Lung (tissue), 12 donors: ENCODE measurements around the gene ATP2B3. TPM values are rescaled to one million over a fixed set of nuclear protein-coding genes. Genes with fewer than 3 reads are reported as not detected.
A peak's percentile ranks its signal among the peaks of the same experiment; 100 is the strongest.

Source experiments
- ATAC-seq: fragments of 200-7000 bp; cut with Tn5 transposase; one replicate; pipeline ENCODE4 v1.9.1; 2020; ENCODE audit warnings: moderate number of reproducible peaks; ENCODE audit not compliant: insufficient read depth, low FRiP score
- DNase-seq, 3 donors: peaks; one replicate each; pipeline ENCODE4 v3.0.0-alpha.2; 2013 to 2017
- H3K27ac ChIP-seq, 2 donors: one replicate each; pipeline ENCODE4 v1.5.1; 2013; ENCODE audit warnings: mild to moderate bottlenecking in 2 of 2, moderate library complexity in 2 of 2, control low read depth in 1 of 2, inconsistent platforms in 1 of 2, low read depth in 1 of 2, low read length in 1 of 2
- H3K27me3 ChIP-seq, 3 donors: one replicate each; pipeline ENCODE4 v1.5.1; 2013; ENCODE audit warnings: low read length in 2 of 3; ENCODE audit not compliant: control insufficient read depth in 3 of 3, insufficient read depth in 3 of 3
- H3K36me3 ChIP-seq, 4 donors: one replicate each; pipeline ENCODE4 v1.5.1; 2013; ENCODE audit warnings: low read length in 4 of 4, mild to moderate bottlenecking in 1 of 4, moderate library complexity in 1 of 4; ENCODE audit not compliant: control insufficient read depth in 4 of 4, insufficient read depth in 4 of 4
- H3K4me1 ChIP-seq, 5 donors: one replicate each; pipeline ENCODE4 v1.5.1; 2013; ENCODE audit warnings: low read length in 5 of 5, mild to moderate bottlenecking in 2 of 5, moderate library complexity in 1 of 5; ENCODE audit not compliant: control insufficient read depth in 5 of 5, insufficient read depth in 5 of 5
- H3K4me3 ChIP-seq: one replicate; pipeline ENCODE4 v1.5.1; 2013; ENCODE audit warnings: mild to moderate bottlenecking, control low read depth, moderate library complexity
- H3K9ac ChIP-seq, 2 donors: one replicate each; pipeline ENCODE4 v1.5.1; 2013; ENCODE audit warnings: low read length in 2 of 2, control low read depth in 1 of 2; ENCODE audit not compliant: insufficient read depth in 1 of 2
- H3K9me3 ChIP-seq, 4 donors: one replicate each; pipeline ENCODE4 v1.5.1; 2013; ENCODE audit warnings: low read length in 3 of 4, mild to moderate bottlenecking in 1 of 4, moderate library complexity in 1 of 4; ENCODE audit not compliant: control insufficient read depth in 4 of 4, insufficient read depth in 3 of 4
- WGBS, 2 donors: extraction: QIAGEN DNeasy Blood & Tissue Kit; methylation state at CpG; one replicate each; pipeline ENCODE4 v1.1.7; 2013; 5-methylcytosine and 5-hydroxymethylcytosine counted together
- polyA plus RNA-seq, 2 donors: library from polyadenylated mRNA; stranded (reverse); fragments of 200-250 nt; gene quantifications; one replicate each; pipeline ENCODE4 v1.2.1, GENCODE V29; 2013
- total RNA-seq, 2 donors: library from RNA; depleted of rRNA in 1 of 2; stranded (reverse); fragments of >200 nt in 1 of 2; gene quantifications; one replicate each; pipeline ENCODE4 v1.2.1, GENCODE V29; 2014 to 2021
- TF ChIP-seq, protein P1 (sequence below): IDR thresholded peaks from 2 replicates; pipeline ENCODE4 v1.5.1; 2012; ENCODE audit warnings: mild to moderate bottlenecking; ENCODE audit errors: control extremely low read depth, extremely low read depth
- donor health status: control.
- donor health status: control.
- donor health status: Bipolar disorder and iron deficiency.
- donor health status: healthy.
- donor health status: DM: yes; HTN: yes; CAD: no.

The ATP2B3 gene
- total and polyA plus RNA-seq, 4 donors = 0.21 to 0.54 TPM; not detected in 2

DNA sequence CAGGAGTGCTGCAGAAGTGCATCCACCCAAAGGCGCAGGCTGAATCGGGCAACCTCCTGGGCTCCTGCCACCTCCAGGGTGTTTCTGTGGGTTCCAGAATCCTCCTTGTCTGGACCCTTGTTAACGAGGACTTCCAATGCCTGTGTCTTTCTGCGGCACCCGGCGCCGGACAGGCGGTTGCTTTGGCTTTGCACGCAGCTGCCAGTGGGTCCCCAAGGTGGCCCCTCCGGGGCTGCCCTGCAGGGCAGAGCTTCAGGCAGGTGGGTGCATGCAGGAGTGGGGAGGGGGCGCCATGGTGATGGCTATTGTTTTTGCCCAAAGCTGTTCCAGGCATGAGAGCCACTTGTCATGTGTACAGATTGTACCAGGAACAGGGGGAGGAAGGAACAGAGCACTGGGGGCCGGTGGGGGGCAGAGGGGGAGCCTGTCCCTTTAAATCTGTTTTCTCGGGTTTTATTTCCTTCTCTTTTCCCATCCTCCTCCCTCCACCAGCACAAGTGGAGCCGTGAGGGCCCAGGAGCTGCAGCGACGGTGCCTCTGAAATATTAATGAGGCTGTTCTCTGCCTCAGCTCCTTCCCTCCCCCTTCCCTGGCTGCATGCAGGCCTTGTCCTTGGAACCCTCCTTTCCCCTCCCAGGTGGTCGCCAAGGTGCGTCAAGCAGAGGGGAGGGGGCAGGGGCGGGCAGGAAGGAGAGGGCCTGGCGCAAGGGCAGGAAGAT lies 13.1 kb downstream of the ATP2B3 start:
- ATAC-seq (no peak), DNase-seq (no peak)
- Histone ChIP-seq H3K4me3 (no peak overlapping the region), H3K4me1 (no peaks in the 10 kb centered on the region), H3K9ac (no peak overlapping the region), H3K27ac (no peak overlapping the region), H3K9me3 (no peaks in the 10 kb centered on the region), H3K27me3 (peaks cover 0 to 11% (median 0%) of the 10 kb centered on the region in 3 donors), H3K36me3 (no peaks in the 10 kb centered on the region)
- 62 to 67% methylated on average over 15 to 20 of the region's 20 CpGs for WGBS, 2 donors
- TF ChIP-seq, protein P1, sequence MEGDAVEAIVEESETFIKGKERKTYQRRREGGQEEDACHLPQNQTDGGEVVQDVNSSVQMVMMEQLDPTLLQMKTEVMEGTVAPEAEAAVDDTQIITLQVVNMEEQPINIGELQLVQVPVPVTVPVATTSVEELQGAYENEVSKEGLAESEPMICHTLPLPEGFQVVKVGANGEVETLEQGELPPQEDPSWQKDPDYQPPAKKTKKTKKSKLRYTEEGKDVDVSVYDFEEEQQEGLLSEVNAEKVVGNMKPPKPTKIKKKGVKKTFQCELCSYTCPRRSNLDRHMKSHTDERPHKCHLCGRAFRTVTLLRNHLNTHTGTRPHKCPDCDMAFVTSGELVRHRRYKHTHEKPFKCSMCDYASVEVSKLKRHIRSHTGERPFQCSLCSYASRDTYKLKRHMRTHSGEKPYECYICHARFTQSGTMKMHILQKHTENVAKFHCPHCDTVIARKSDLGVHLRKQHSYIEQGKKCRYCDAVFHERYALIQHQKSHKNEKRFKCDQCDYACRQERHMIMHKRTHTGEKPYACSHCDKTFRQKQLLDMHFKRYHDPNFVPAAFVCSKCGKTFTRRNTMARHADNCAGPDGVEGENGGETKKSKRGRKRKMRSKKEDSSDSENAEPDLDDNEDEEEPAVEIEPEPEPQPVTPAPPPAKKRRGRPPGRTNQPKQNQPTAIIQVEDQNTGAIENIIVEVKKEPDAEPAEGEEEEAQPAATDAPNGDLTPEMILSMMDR = no peak

- peak in 2 of 3 donors; percentile 35 to 43 for DNase-seq
- H3K27me3 ChIP-seq = peaks cover 0 to 6% (median 0%) of the 10 kb centered on the region in 3 donors
- 63 to 80% methylated on average over 15 of the region's 15 CpGs for WGBS, 2 donors
Measured at GRCh38 chrX:153533091-153533490, 15.6 kb downstream of the ATP2B3 start.

GRCh38 chrX:153537080-153537479 lies 19.6 kb downstream of the ATP2B3 start:
- no peaks in the 10 kb centered on the region for H3K9me3 ChIP-seq
- no peak overlapping the region for H3K9ac ChIP-seq
- no peaks in the 10 kb centered on the region for H3K4me1 ChIP-seq
- H3K27me3 ChIP-seq = peaks cover 0 to 5% (median 0%) of the 10 kb centered on the region in 3 donors
- DNase-seq (no peak), ATAC-seq (no peak)
- no peaks in the 10 kb centered on the region for H3K36me3 ChIP-seq
- 78 to 89% methylated on average over 8 to 11 of the region's 11 CpGs for WGBS, 2 donors
- H3K4me3 ChIP-seq = no peak overlapping the region
- no peak overlapping the region for H3K27ac ChIP-seq
- TF ChIP-seq, protein P1 = no peak

More at GRCh38 chrX:153533091-153533490, 15.6 kb downstream of the ATP2B3 start:
- Histone ChIP-seq H3K9me3 (no peaks in the 10 kb centered on the region), H3K4me1 (no peaks in the 10 kb centered on the region), H3K4me3 (no peak overlapping the region), H3K36me3 (no peaks in the 10 kb centered on the region), H3K9ac (no peak overlapping the region), H3K27ac (no peak overlapping the region)
- no peak for ATAC-seq
- TF ChIP-seq, protein P1 = no peak
